Measurements from ENCODE around the gene LRRC46. TPM values are rescaled to one million over a fixed set of nuclear protein-coding genes. Genes with fewer than 3 reads are reported as not detected.

The LRRC46 gene
- total and polyA plus RNA-seq, 2 of the 13 experiments (the other 11 are each of a cell fraction or from before 2014, with no cell fraction given): 0.09 TPM

DNA sequence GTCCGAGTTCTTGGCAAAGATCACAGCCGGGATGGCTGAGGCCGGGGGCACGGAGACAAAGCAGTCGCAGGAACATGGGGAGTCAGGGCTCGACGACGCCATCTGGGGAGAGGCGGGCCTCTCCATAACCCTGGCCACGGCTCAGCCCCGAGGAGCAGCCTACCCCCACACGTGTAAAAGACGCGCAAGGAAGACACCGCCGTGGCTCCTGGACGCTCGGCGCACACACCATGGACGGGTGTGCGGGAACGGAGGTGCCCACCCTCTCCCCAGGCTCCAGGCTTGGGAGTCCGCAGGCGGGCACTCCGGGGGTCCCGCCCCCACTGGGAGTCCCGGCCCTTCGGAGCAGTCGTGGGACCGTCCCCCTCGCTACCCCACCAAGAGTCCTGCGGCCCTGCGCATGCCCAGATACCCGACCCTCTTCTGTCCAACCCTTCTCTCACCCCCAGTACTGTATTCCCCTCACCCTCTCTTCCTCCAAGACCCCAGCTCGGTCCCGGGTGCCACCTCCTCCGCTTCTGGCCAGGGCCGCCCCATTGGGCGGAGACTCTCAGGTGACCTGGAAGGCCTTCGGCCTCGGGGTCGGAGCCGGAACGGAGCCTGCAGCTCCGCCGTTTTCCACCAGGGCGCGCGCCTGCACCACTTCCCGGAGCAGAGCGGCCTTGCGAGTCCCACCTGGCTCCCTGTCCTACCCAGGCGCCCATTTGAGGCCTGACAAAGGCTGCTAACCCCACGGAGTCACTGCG, 9.4 kb downstream of the LRRC46 start, which contains the start of gene SCRN2 (continued):
- TF ChIP-seq, protein P1, sequence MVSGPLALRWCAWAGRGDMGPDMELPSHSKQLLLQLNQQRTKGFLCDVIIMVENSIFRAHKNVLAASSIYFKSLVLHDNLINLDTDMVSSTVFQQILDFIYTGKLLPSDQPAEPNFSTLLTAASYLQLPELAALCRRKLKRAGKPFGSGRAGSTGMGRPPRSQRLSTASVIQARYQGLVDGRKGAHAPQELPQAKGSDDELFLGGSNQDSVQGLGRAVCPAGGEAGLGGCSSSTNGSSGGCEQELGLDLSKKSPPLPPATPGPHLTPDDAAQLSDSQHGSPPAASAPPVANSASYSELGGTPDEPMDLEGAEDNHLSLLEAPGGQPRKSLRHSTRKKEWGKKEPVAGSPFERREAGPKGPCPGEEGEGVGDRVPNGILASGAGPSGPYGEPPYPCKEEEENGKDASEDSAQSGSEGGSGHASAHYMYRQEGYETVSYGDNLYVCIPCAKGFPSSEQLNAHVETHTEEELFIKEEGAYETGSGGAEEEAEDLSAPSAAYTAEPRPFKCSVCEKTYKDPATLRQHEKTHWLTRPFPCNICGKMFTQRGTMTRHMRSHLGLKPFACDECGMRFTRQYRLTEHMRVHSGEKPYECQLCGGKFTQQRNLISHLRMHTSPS (CRISPR knock-in tag; IDR thresholded peaks at IDR 0.05; ENCODE audit: low read depth): peak; percentile 57; the same call in 1 of the 2 replicates
- TF ChIP-seq TERF1 (CRISPR knock-in tag; IDR thresholded peaks at IDR 0.05) (no peak), MAFK (conservative IDR thresholded peaks at IDR 0.05 in 1 of 2, IDR thresholded peaks at IDR 0.05 in 1 of 2; ENCODE audit: low read length in 2 of 2) (no peak), CENPT (CRISPR knock-in tag; IDR thresholded peaks at IDR 0.05; ENCODE audit: low read depth) (no peak), ADNP (CRISPR knock-in tag; IDR thresholded peaks at IDR 0.05) (peak; percentile 23; the same call in 1 of the 2 replicates), ZNF251 (CRISPR knock-in tag; IDR thresholded peaks at IDR 0.05) (no peak), ZNF777 (CRISPR knock-in tag; IDR thresholded peaks at IDR 0.05) (peak; percentile 83; the same call in 1 of the 2 replicates), KDM6A (CRISPR knock-in tag; IDR thresholded peaks at IDR 0.05; ENCODE audit: low read depth) (no peak), RBAK (CRISPR knock-in tag; IDR thresholded peaks at IDR 0.05) (no peak; the same call in 1 of the 2 replicates), U2AF2 (IDR thresholded peaks at IDR 0.05; ENCODE audit: low read depth, low read length) (no peak), SMAD1 (CRISPR knock-in tag; IDR thresholded peaks at IDR 0.05; ENCODE audit: borderline replicate concordance, low read depth) (no peak), ZBTB40 (IDR thresholded peaks at IDR 0.05) (no peak), ZBTB40 (CRISPR knock-in tag; IDR thresholded peaks at IDR 0.05) (peak; percentile 53; the same call in 1 of the 2 replicates), PBX3 (CRISPR knock-in tag; IDR thresholded peaks at IDR 0.05; ENCODE audit: borderline replicate concordance) (no peak), KLF16 (CRISPR knock-in tag; IDR thresholded peaks at IDR 0.05) (peak in 1 of 2 experiments; percentile 75; a peak in 1 of 4 replicates)

Data from HepG2 (cell line).